Liver (tissue), 9 donors: ENCODE results near the gene PSMB1. TPM values are rescaled to one million over a fixed set of nuclear protein-coding genes. Genes with fewer than 3 reads are reported as not detected.

Experiments used
- DNase-seq: peaks from one replicate; pipeline ENCODE4 v3.0.0-alpha.2; 2017; ENCODE audit warnings: low spot score
- H3K27ac ChIP-seq, 2 donors: one replicate each; pipeline ENCODE4 v1.7.0; 2013; ENCODE audit warnings: inconsistent platforms in 2 of 2, low read length in 2 of 2, control low read depth in 1 of 2, low read depth in 1 of 2, mild to moderate bottlenecking in 1 of 2
- H3K27me3 ChIP-seq, 4 donors: one replicate each; pipeline versions ENCODE4 v1.6.1 to v1.7.0; 2013; ENCODE audit warnings: low read length in 3 of 4, inconsistent platforms in 1 of 4, mild to moderate bottlenecking in 1 of 4, moderate library complexity in 1 of 4; ENCODE audit not compliant: control insufficient read depth in 4 of 4, insufficient read depth in 4 of 4
- H3K36me3 ChIP-seq, 4 donors: one replicate each; pipeline versions ENCODE4 v1.6.1 to v1.7.0; 2013; ENCODE audit warnings: low read length in 3 of 4, mild to moderate bottlenecking in 3 of 4, low read depth in 1 of 4, moderate library complexity in 1 of 4; ENCODE audit not compliant: control insufficient read depth in 4 of 4, insufficient read depth in 3 of 4
- H3K4me1 ChIP-seq, 4 donors: one replicate each; pipeline versions ENCODE4 v1.6.1 to v1.7.0; 2013; ENCODE audit warnings: low read length in 3 of 4, mild to moderate bottlenecking in 3 of 4, moderate library complexity in 1 of 4; ENCODE audit not compliant: control insufficient read depth in 4 of 4, insufficient read depth in 4 of 4
- H3K4me3 ChIP-seq, 3 donors: one replicate each; pipeline versions ENCODE4 v1.6.1 to v1.7.0; 2013; ENCODE audit warnings: low read length in 3 of 3, control low read depth in 1 of 3, low read depth in 1 of 3, mild to moderate bottlenecking in 1 of 3
- H3K9ac ChIP-seq, 2 donors: one replicate each; pipeline ENCODE4 v1.7.0; 2013; ENCODE audit warnings: low read length in 2 of 2, mild to moderate bottlenecking in 2 of 2, moderate library complexity in 2 of 2, control low read depth in 1 of 2, low read depth in 1 of 2
- H3K9me3 ChIP-seq, 4 donors: one replicate each; pipeline versions ENCODE4 v1.6.1 to v1.7.0; 2013; ENCODE audit warnings: low read length in 3 of 4; ENCODE audit not compliant: control insufficient read depth in 4 of 4
- EGR1 ChIP-seq, 2 donors: IDR thresholded peaks; 2 replicates each; pipeline ENCODE4 v1.6.1; 2016 to 2018; ENCODE audit warnings: antibody characterized with exemption in 2 of 2, low read depth in 2 of 2
- FOXA1 ChIP-seq: IDR thresholded peaks from 2 replicates; pipeline ENCODE4 v1.6.1; 2016; ENCODE audit warnings: antibody characterized with exemption
- FOXA2 ChIP-seq: IDR thresholded peaks from 2 replicates; pipeline ENCODE4 v1.6.1; 2016; ENCODE audit warnings: antibody characterized with exemption
- GABPA ChIP-seq, 2 donors: IDR thresholded peaks in 1 of 2; conservative IDR thresholded peaks in 1 of 2; 2 replicates each; pipeline ENCODE4 v1.6.1; 2016; ENCODE audit warnings: antibody characterized with exemption in 2 of 2, mild to moderate bottlenecking in 1 of 2, moderate library complexity in 1 of 2
- HNF4A ChIP-seq, 2 donors: conservative IDR thresholded peaks; 2 replicates each; pipeline ENCODE4 v1.6.1; 2016; ENCODE audit warnings: antibody characterized with exemption in 2 of 2, mild to moderate bottlenecking in 2 of 2
- HNF4G ChIP-seq: IDR thresholded peaks from 2 replicates; pipeline ENCODE4 v1.6.1; 2016; ENCODE audit warnings: antibody characterized with exemption
- JUND ChIP-seq, 2 donors: IDR thresholded peaks; 2 replicates each; pipeline ENCODE4 v1.6.1; 2016; ENCODE audit warnings: antibody characterized with exemption in 2 of 2
- NR2F2 ChIP-seq: IDR thresholded peaks from 2 replicates; pipeline ENCODE4 v1.6.1; 2016; ENCODE audit warnings: antibody characterized with exemption
- RAD21 ChIP-seq, 2 donors: IDR thresholded peaks; 2 replicates each; pipeline ENCODE4 v1.6.1; 2016; ENCODE audit warnings: antibody characterized with exemption in 2 of 2, mild to moderate bottlenecking in 2 of 2
- RXRA ChIP-seq, 2 donors: IDR thresholded peaks; 2 replicates each; pipeline ENCODE4 v1.6.1; 2017 to 2018; ENCODE audit warnings: antibody characterized with exemption in 2 of 2, mild to moderate bottlenecking in 1 of 2
- SP1 ChIP-seq: IDR thresholded peaks from 2 replicates; pipeline ENCODE4 v1.6.1; 2018; ENCODE audit warnings: antibody characterized with exemption, mild to moderate bottlenecking
- TAF1 ChIP-seq: conservative IDR thresholded peaks from 2 replicates; pipeline ENCODE4 v1.6.1; 2016; ENCODE audit warnings: antibody characterized with exemption, mild to moderate bottlenecking
- YY1 ChIP-seq: IDR thresholded peaks from 2 replicates; pipeline ENCODE4 v1.6.1; 2016; ENCODE audit warnings: antibody characterized with exemption, mild to moderate bottlenecking
- WGBS: extraction: QIAGEN DNeasy Blood & Tissue Kit; methylation state at CpG from one replicate; pipeline ENCODE4 v1.1.7; 2013; 5-methylcytosine and 5-hydroxymethylcytosine counted together
- polyA plus RNA-seq, 2 donors: library from polyadenylated mRNA; stranded (reverse) in 1 of 2; unstranded in 1 of 2; fragments of 200-250 nt in 1 of 2; fragments of >200 nt in 1 of 2; fragmentation: Nextera tagmentation in 1 of 2; extraction: Ambion mirVana in 1 of 2; gene quantifications; one replicate each; pipeline versions ENCODE4 v1.2.1 to v1.2.3, GENCODE V29; 2013 to 2015
- total RNA-seq, 2 donors: library from RNA; depleted of rRNA; stranded (reverse); fragments of >200 nt; gene quantifications; one replicate each; pipeline ENCODE4 v1.2.3, GENCODE V29; 2014
- TF ChIP-seq, protein P1 (sequence below): IDR thresholded peaks from 2 replicates; pipeline ENCODE4 v1.6.1; 2016; ENCODE audit warnings: antibody characterized with exemption
- TF ChIP-seq, protein P2 (sequence below): IDR thresholded peaks from 2 replicates; pipeline ENCODE4 v1.6.1; 2016; ENCODE audit warnings: antibody characterized with exemption
- TF ChIP-seq, protein P3 (sequence below): IDR thresholded peaks from 2 replicates; pipeline ENCODE4 v1.6.1; 2016; ENCODE audit warnings: antibody characterized with exemption, mild to moderate bottlenecking
- TF ChIP-seq, protein P4 (sequence below): IDR thresholded peaks from 2 replicates; pipeline ENCODE4 v1.6.1; 2016; ENCODE audit warnings: antibody characterized with exemption
- TF ChIP-seq, protein P5 (sequence below): fragments of 150-350 bp; IDR thresholded peaks from 2 replicates; pipeline ENCODE4 v1.5.1; 2017; ENCODE audit warnings: improper control_type of control experiment, low read depth, low read length; ENCODE audit not compliant: missing input control
- donor health status: healthy.
- donor health status: healthy.
- donor health status: healthy.
- donor health status: healthy.
- donor health status: healthy.

PSMB1 gene
- total and polyA plus RNA-seq, 4 donors, result 177 to 314 (median 188) TPM

DNA sequence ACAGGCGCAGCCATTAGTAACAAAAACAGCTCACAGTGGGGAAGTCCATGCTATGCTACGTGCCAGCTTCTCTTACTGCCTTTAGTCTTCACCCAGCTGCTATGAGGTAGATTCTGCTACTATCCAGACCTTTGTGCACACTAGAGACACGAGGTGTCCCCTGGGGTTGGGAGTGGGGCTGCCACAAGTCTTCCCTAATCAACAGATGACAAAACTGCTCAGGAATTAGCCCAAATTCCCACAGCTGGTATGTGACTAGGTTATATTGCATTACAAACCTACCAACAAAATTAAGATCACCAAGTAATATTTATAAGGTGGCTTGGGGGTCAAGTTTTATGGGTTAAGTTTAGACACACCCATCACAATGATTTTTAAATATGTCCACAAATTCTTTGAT lies 63.3 kb downstream of the PSMB1 start:
- H3K9me3 ChIP-seq, result no peaks in the 10 kb centered on the region
- TF ChIP-seq FOXA2 (no peak), JUND (IDR thresholded peaks at IDR 0.05) (no peak), YY1 (no peak), EGR1 (IDR thresholded peaks at IDR 0.05; ENCODE audit: low read depth in 2 of 2) (no peak), SP1 (no peak), NR2F2 (no peak), FOXA1 (no peak), RAD21 (IDR thresholded peaks at IDR 0.05) (no peak), HNF4A (conservative IDR thresholded peaks at IDR 0.05) (no peak), GABPA (IDR thresholded peaks at IDR 0.05 in 1 of 2, conservative IDR thresholded peaks at IDR 0.05 in 1 of 2) (no peak), RXRA (IDR thresholded peaks at IDR 0.05) (no peak), HNF4G (no peak), TAF1 (no peak)
- TF ChIP-seq, protein P1, sequence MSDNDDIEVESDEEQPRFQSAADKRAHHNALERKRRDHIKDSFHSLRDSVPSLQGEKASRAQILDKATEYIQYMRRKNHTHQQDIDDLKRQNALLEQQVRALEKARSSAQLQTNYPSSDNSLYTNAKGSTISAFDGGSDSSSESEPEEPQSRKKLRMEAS, result no peak
- TF ChIP-seq, protein P2, sequence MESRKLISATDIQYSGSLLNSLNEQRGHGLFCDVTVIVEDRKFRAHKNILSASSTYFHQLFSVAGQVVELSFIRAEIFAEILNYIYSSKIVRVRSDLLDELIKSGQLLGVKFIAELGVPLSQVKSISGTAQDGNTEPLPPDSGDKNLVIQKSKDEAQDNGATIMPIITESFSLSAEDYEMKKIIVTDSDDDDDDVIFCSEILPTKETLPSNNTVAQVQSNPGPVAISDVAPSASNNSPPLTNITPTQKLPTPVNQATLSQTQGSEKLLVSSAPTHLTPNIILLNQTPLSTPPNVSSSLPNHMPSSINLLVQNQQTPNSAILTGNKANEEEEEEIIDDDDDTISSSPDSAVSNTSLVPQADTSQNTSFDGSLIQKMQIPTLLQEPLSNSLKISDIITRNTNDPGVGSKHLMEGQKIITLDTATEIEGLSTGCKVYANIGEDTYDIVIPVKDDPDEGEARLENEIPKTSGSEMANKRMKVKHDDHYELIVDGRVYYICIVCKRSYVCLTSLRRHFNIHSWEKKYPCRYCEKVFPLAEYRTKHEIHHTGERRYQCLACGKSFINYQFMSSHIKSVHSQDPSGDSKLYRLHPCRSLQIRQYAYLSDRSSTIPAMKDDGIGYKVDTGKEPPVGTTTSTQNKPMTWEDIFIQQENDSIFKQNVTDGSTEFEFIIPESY, result no peak
- TF ChIP-seq, protein P3, sequence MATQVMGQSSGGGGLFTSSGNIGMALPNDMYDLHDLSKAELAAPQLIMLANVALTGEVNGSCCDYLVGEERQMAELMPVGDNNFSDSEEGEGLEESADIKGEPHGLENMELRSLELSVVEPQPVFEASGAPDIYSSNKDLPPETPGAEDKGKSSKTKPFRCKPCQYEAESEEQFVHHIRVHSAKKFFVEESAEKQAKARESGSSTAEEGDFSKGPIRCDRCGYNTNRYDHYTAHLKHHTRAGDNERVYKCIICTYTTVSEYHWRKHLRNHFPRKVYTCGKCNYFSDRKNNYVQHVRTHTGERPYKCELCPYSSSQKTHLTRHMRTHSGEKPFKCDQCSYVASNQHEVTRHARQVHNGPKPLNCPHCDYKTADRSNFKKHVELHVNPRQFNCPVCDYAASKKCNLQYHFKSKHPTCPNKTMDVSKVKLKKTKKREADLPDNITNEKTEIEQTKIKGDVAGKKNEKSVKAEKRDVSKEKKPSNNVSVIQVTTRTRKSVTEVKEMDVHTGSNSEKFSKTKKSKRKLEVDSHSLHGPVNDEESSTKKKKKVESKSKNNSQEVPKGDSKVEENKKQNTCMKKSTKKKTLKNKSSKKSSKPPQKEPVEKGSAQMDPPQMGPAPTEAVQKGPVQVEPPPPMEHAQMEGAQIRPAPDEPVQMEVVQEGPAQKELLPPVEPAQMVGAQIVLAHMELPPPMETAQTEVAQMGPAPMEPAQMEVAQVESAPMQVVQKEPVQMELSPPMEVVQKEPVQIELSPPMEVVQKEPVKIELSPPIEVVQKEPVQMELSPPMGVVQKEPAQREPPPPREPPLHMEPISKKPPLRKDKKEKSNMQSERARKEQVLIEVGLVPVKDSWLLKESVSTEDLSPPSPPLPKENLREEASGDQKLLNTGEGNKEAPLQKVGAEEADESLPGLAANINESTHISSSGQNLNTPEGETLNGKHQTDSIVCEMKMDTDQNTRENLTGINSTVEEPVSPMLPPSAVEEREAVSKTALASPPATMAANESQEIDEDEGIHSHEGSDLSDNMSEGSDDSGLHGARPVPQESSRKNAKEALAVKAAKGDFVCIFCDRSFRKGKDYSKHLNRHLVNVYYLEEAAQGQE, result no peak
- peaks cover 0 to 2% (median 0%) of the 10 kb centered on the region in 4 donors for H3K27me3 ChIP-seq
- no peak overlapping the region for H3K9ac ChIP-seq
- no peak overlapping the region for H3K4me3 ChIP-seq
- no peak overlapping the region for H3K27ac ChIP-seq
- DNase-seq, result no peak
- H3K36me3 ChIP-seq, result no peaks in the 10 kb centered on the region
- no peaks in the 10 kb centered on the region for H3K4me1 ChIP-seq
- 74% methylated on average over 3 of the region's 3 CpGs for WGBS

DNA sequence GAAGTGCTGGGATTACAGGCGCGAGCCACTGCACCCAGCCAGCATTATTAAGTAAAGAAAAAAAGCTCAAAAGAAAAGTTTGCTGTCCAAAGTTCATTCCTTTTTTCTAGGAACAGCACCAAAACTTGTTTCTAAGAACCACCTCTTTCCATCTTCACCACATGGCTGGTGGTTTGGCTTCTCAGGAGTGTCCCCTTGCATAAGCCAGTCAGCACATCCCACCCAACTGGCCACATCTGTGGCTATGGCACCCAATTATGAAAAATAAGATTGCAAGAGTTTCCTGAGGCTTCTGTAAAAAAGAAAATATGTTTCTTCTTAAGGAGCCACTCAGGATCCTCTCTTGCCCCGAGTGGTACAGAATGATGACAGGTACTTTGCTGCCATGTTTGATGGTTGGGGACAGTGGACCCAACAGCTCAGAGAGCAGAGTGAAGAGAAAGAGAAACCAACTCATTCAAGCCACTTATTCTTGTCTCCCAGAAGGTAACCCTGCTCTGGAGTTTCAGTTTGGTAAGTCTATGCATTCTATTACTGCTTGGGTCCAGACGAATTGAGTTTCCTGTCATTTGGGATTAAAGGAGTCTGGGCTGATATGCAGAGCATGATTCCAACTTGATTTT lies 65.3 kb downstream of the PSMB1 start:
- no peak overlapping the region for H3K4me3 ChIP-seq
- WGBS, result 65% methylated on average over 4 of the region's 4 CpGs
- TF ChIP-seq, protein P4, sequence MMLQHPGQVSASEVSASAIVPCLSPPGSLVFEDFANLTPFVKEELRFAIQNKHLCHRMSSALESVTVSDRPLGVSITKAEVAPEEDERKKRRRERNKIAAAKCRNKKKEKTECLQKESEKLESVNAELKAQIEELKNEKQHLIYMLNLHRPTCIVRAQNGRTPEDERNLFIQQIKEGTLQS, result no peak
- TF ChIP-seq RAD21 (IDR thresholded peaks at IDR 0.05), result no peak
- no peak for TF ChIP-seq GABPA (IDR thresholded peaks at IDR 0.05 in 1 of 2, conservative IDR thresholded peaks at IDR 0.05 in 1 of 2)
- TF ChIP-seq, protein P5, sequence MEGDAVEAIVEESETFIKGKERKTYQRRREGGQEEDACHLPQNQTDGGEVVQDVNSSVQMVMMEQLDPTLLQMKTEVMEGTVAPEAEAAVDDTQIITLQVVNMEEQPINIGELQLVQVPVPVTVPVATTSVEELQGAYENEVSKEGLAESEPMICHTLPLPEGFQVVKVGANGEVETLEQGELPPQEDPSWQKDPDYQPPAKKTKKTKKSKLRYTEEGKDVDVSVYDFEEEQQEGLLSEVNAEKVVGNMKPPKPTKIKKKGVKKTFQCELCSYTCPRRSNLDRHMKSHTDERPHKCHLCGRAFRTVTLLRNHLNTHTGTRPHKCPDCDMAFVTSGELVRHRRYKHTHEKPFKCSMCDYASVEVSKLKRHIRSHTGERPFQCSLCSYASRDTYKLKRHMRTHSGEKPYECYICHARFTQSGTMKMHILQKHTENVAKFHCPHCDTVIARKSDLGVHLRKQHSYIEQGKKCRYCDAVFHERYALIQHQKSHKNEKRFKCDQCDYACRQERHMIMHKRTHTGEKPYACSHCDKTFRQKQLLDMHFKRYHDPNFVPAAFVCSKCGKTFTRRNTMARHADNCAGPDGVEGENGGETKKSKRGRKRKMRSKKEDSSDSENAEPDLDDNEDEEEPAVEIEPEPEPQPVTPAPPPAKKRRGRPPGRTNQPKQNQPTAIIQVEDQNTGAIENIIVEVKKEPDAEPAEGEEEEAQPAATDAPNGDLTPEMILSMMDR, result no peak
- TF ChIP-seq NR2F2, result no peak
- no peak for TF ChIP-seq HNF4G
- no peak for TF ChIP-seq HNF4A (conservative IDR thresholded peaks at IDR 0.05)
- no peak for TF ChIP-seq RXRA (IDR thresholded peaks at IDR 0.05)
- TF ChIP-seq, protein P1, result no peak
- no peak for TF ChIP-seq YY1
- no peak for TF ChIP-seq FOXA1
- TF ChIP-seq TAF1, result no peak
- TF ChIP-seq, protein P2, result no peak
- TF ChIP-seq JUND (IDR thresholded peaks at IDR 0.05), result no peak
- no peak for TF ChIP-seq EGR1 (IDR thresholded peaks at IDR 0.05; ENCODE audit: low read depth in 2 of 2)

More for the DNA sequence above, 65.3 kb downstream of the PSMB1 start:
- H3K4me1 ChIP-seq, result no peaks in the 10 kb centered on the region
- no peaks in the 10 kb centered on the region for H3K9me3 ChIP-seq
- no peaks in the 10 kb centered on the region for H3K36me3 ChIP-seq
- H3K27me3 ChIP-seq, result peaks cover 0 to 2% (median 0%) of the 10 kb centered on the region in 4 donors
- no peak for DNase-seq
- H3K9ac ChIP-seq, result no peak overlapping the region
- H3K27ac ChIP-seq, result no peak overlapping the region
